ENCODE measurements around the gene GLIPR1. TPM values are rescaled to one million over a fixed set of nuclear protein-coding genes. Genes with fewer than 3 reads are reported as not detected.
A peak's percentile ranks its signal among the peaks of the same experiment; 100 is the strongest.

The GLIPR1 gene
- total RNA-seq = 100 to 1,000 TPM in 1 of 5 experiments, 10 to 100 TPM in 4; 28.2 to 132 (median 48.7) TPM
- polyA plus RNA-seq = 10 to 100 TPM; 49.1 to 56.0 TPM
- 65.6 reads per million, percentile 77 among the genes with 10 or more reads in this experiment for total RNA-seq

GRCh38 chr12:75480469-75480949 is at the start of gene GLIPR1:
GLIPR1 (plus strand) TSS chr12:75480755; CDS start chr12:75480881, 126 bp downstream.
- peaks cover 49 to 54% of the 10 kb centered on the region in 2 donors for H3K4me1 ChIP-seq (ENCODE audit: control insufficient read depth in 2 of 2, insufficient read depth in 2 of 2, low read length in 2 of 2)
- peaks cover 0 to 13% (median 5%) of the 10 kb centered on the region in 5 donors for H3K36me3 Mint-ChIP-seq
- no peaks in the 10 kb centered on the region for H3K27me3 Mint-ChIP-seq
- peak within 1 kb of the TSS; percentile 92 to 100 (median 97) for H3K27ac Mint-ChIP-seq
- H3K9me3 ChIP-seq (ENCODE audit: control insufficient read depth in 2 of 3, low read length in 3 of 3) = no peaks in the 10 kb centered on the region
- peak; percentile 86 for ATAC-seq
- ChIA-PET CTCF (interaction anchor here (1.0 to 2.2 kb wide), 3 partner anchors 24 to 146 kb away, joined by 6 to 7 read pairs (median 6); partner anchors contain the start of genes GLIPR1L1 and GLIPR1L2), POLR2A (interaction anchor here (0.9 to 2.3 kb wide), 11 partner anchors 11 to 1144 kb away, joined by 3 to 31 read pairs (median 4); partner anchors contain the start of genes CAPS2, GLIPR1L2, KRR1 and NAP1L1)
- intact Hi-C loops (cut with micrococcal nuclease) = loop anchor here (1.0 to 10.0 kb wide), 11 partner anchors 31 to 1284 kb away; partner anchors contain the start of genes GLIPR1L1 (in 2 of the 2), GLIPR1L2 (in 2 of the 2), KRR1 (in 2 of the 2) and NAP1L1 (in 2 of the 2)
- peak within 1 kb of the TSS; percentile 86 to 99 (median 97) for H3K4me3 Mint-ChIP-seq
- H3K4me1 Mint-ChIP-seq = peaks cover 50 to 85% (median 75%) of the 10 kb centered on the region in 7 donors
- H3K9me3 Mint-ChIP-seq = no peaks in the 10 kb centered on the region
- no peaks in the 10 kb centered on the region for H3K27me3 ChIP-seq (ENCODE audit: control insufficient read depth in 2 of 2, insufficient read depth in 2 of 2, low read length in 2 of 2)
- peak; percentile 54 to 83 (median 76) for DNase-seq
- peak within 1 kb of the TSS; percentile 73 for H3K27ac ChIP-seq (ENCODE audit: low read depth, low read length)
- H3K4me3 ChIP-seq (ENCODE audit: low read length) = peak within 1 kb of the TSS; percentile 82
- H3K36me3 ChIP-seq (ENCODE audit: control insufficient read depth in 2 of 3, insufficient read depth in 3 of 3, low read length in 3 of 3) = no peaks in the 10 kb centered on the region

DNA sequence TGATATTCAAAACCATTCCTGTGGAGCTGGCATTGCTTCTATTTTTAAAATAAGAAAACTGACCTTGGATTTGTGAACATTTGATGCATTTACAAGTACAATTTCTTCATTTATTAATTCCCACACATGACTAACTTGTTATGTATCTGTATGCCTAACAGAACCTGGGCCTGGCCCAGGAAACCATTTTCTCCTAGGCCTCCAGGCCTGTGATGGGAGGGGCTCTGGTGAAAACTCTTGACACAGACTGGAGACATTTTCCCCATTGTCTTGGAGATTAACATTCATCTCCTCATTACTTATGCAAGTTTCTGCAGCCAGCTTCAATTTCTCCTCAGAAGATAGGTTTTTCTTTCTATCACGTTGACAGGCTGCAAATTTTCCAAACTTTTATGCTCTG is 47.6 kb upstream of the GLIPR1 start:
- Mint-ChIP-seq H3K4me3 (no peak overlapping the region), H3K4me1 (peaks cover 0 to 4% (median 0%) of the 10 kb centered on the region in 7 donors), H3K27me3 (peaks cover 0 to 4% (median 0%) of the 10 kb centered on the region in 5 donors), H3K36me3 (peaks cover 0 to 21% (median 4%) of the 10 kb centered on the region in 5 donors), H3K9me3 (peaks cover 1 to 56% (median 16%) of the 10 kb centered on the region in 11 donors), H3K27ac (no peak overlapping the region)
- peaks cover 0 to 13% (median 0%) of the 10 kb centered on the region in 3 experiments for H3K9me3 ChIP-seq (ENCODE audit: control insufficient read depth in 2 of 3, low read length in 3 of 3)
- POLR2A ChIA-PET = no interaction called here
- H3K27me3 ChIP-seq (ENCODE audit: control insufficient read depth in 2 of 2, insufficient read depth in 2 of 2, low read length in 2 of 2) = no peaks in the 10 kb centered on the region
- CTCF ChIA-PET = no interaction called here
- ATAC-seq = no peak
- no peak overlapping the region for H3K4me3 ChIP-seq (ENCODE audit: low read length)
- intact Hi-C loops (cut with micrococcal nuclease) = no loop called here
- no peak overlapping the region for H3K27ac ChIP-seq (ENCODE audit: low read depth, low read length)
- H3K36me3 ChIP-seq (ENCODE audit: control insufficient read depth in 2 of 3, insufficient read depth in 3 of 3, low read length in 3 of 3) = no peaks in the 10 kb centered on the region
- no peak for DNase-seq
- peaks cover 0 to 2% of the 10 kb centered on the region in 2 donors for H3K4me1 ChIP-seq (ENCODE audit: control insufficient read depth in 2 of 2, insufficient read depth in 2 of 2, low read length in 2 of 2)

DNA sequence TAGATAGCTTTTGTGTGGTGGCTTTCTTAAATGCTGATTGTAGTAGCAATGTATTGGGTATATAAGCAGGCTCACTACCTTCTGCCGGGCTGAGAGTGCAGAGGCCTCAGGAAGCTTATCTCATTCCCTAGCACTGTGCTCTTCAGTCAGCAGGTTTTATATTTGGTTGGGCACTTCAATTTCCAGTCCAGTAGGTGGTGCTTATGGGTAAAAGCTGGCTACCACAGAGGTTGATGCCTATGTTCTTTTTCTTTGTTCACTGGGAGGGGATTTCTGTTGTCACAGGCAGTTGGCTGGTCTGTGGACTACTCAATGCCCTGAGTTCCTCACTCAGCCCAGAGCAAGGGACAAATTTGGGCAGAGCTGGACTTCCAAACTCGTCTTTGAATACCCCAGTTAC is 43.0 kb upstream of the GLIPR1 start:
- Histone ChIP-seq H3K27me3 (ENCODE audit: control insufficient read depth in 2 of 2, insufficient read depth in 2 of 2, low read length in 2 of 2) (no peaks in the 10 kb centered on the region), H3K36me3 (ENCODE audit: control insufficient read depth in 2 of 3, insufficient read depth in 3 of 3, low read length in 3 of 3) (no peaks in the 10 kb centered on the region), H3K4me1 (ENCODE audit: control insufficient read depth in 2 of 2, insufficient read depth in 2 of 2, low read length in 2 of 2) (peaks cover 0 to 6% of the 10 kb centered on the region in 2 donors), H3K9me3 (ENCODE audit: control insufficient read depth in 2 of 3, low read length in 3 of 3) (peaks cover 0 to 3% (median 0%) of the 10 kb centered on the region in 3 experiments), H3K4me3 (ENCODE audit: low read length) (no peak overlapping the region), H3K27ac (ENCODE audit: low read depth, low read length) (no peak overlapping the region)
- peaks cover 0 to 9% (median 6%) of the 10 kb centered on the region in 5 donors for H3K36me3 Mint-ChIP-seq
- peaks cover 0 to 46% (median 10%) of the 10 kb centered on the region in 11 donors for H3K9me3 Mint-ChIP-seq
- intact Hi-C loops (cut with micrococcal nuclease) = loop anchor here (1.0 to 2.0 kb wide), 5 partner anchors 43 to 103 kb away; partner anchors contain the start of genes GLIPR1 (in 2 of the 2) and GLIPR1L1 (in 1 of the 2)
- DNase-seq (peak in 3 of 9 donors; percentile 9 to 39 (median 11)), ATAC-seq (peak; percentile 89)
- H3K27me3 Mint-ChIP-seq = peaks cover 5 to 18% (median 12%) of the 10 kb centered on the region in 5 donors
- POLR2A ChIA-PET = no interaction called here
- CTCF ChIA-PET = interaction anchor here (0.7 to 1.4 kb wide), 6 partner anchors 49 to 146 kb away, joined by 3 to 8 read pairs (median 4); no protein-coding TSS in a partner anchor
- peak overlapping the region in 1 of 9 donors; percentile 6 for H3K27ac Mint-ChIP-seq
- H3K4me3 Mint-ChIP-seq = no peak overlapping the region
- H3K4me1 Mint-ChIP-seq = peaks cover 0 to 14% (median 0%) of the 10 kb centered on the region in 7 donors

DNA sequence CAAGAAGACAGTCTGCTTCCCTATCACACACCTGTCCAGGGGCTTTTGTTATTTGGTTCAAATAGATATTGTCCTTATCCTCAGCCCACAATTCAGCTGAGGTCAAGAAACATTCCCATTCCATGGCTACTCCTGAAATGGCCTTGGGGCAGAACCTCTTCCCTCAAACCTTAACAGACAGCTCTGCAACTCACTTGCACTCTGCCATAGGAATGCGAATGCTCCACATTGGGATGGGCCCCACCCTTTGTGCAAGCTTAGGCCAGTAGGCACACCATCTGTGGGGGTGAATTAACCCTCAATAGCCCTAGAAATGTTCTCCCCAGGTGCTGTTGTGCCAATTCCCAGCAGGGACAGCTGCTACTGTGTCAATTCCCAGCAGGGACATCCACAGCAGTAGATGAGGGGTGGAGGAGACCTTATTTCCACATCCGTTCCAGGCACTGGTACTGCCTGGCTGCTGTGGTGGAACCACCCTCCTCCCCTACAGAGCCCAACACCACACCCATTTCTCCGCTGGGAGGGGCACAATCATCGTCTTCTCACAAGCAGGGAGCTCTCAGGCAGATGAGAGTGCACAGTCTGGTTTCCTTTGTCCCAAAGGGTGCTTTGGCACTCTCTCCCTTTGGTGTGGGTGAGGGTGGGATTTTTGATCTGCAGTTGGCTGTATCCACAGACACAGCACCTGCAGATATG is 42.3 kb upstream of the GLIPR1 start:
- ATAC-seq (peak; percentile 60), DNase-seq (peak in 1 of 9 donors; percentile 14)
- intact Hi-C loops (cut with micrococcal nuclease) = no loop called here
- peaks cover 0 to 46% (median 10%) of the 10 kb centered on the region in 11 donors for H3K9me3 Mint-ChIP-seq
- H3K9me3 ChIP-seq (ENCODE audit: control insufficient read depth in 2 of 3, low read length in 3 of 3) = peaks cover 0 to 3% (median 0%) of the 10 kb centered on the region in 3 experiments
- H3K4me1 ChIP-seq (ENCODE audit: control insufficient read depth in 2 of 2, insufficient read depth in 2 of 2, low read length in 2 of 2) = peaks cover 0 to 6% of the 10 kb centered on the region in 2 donors
- H3K27me3 Mint-ChIP-seq = peaks cover 5 to 19% (median 12%) of the 10 kb centered on the region in 5 donors
- H3K4me3 Mint-ChIP-seq = peak overlapping the region in 1 of 10 donors; percentile 19
- ChIA-PET POLR2A (no interaction called here), CTCF (interaction anchor here (0.7 to 1.4 kb wide), 4 partner anchors 47 to 67 kb away, joined by 3 to 8 read pairs (median 4); no protein-coding TSS in a partner anchor)
- H3K27ac Mint-ChIP-seq = no peak overlapping the region
- H3K36me3 ChIP-seq (ENCODE audit: control insufficient read depth in 2 of 3, insufficient read depth in 3 of 3, low read length in 3 of 3) = no peaks in the 10 kb centered on the region
- no peaks in the 10 kb centered on the region for H3K27me3 ChIP-seq (ENCODE audit: control insufficient read depth in 2 of 2, insufficient read depth in 2 of 2, low read length in 2 of 2)
- no peak overlapping the region for H3K4me3 ChIP-seq (ENCODE audit: low read length)
- H3K4me1 Mint-ChIP-seq = peaks cover 0 to 14% (median 0%) of the 10 kb centered on the region in 7 donors
- no peak overlapping the region for H3K27ac ChIP-seq (ENCODE audit: low read depth, low read length)
- peaks cover 0 to 9% (median 6%) of the 10 kb centered on the region in 5 donors for H3K36me3 Mint-ChIP-seq

DNA sequence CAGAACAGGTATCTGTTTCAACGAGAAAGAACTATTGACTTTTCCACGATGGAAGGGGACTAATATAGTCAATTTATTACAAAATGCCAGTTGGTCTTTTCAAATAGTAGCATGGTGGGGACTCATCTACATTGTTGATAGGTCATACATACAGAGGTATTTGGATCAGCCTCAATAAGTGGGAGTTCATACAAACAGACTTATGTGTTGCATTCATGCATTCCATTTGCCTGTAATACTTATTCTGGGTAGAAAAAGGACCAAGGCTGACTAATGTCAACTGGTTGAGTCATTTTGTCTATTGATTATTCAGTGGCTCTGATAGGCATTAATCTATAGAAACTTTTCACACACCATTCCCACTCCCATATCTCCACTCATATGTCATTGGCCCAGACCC is 41.5 kb upstream of the GLIPR1 start:
- Histone ChIP-seq H3K27me3 (ENCODE audit: control insufficient read depth in 2 of 2, insufficient read depth in 2 of 2, low read length in 2 of 2) (no peaks in the 10 kb centered on the region), H3K9me3 (ENCODE audit: control insufficient read depth in 2 of 3, low read length in 3 of 3) (peaks cover 0 to 3% (median 0%) of the 10 kb centered on the region in 3 experiments), H3K4me1 (ENCODE audit: control insufficient read depth in 2 of 2, insufficient read depth in 2 of 2, low read length in 2 of 2) (peaks cover 0 to 6% of the 10 kb centered on the region in 2 donors), H3K27ac (ENCODE audit: low read depth, low read length) (no peak overlapping the region), H3K4me3 (ENCODE audit: low read length) (no peak overlapping the region), H3K36me3 (ENCODE audit: control insufficient read depth in 2 of 3, insufficient read depth in 3 of 3, low read length in 3 of 3) (no peaks in the 10 kb centered on the region)
- Mint-ChIP-seq H3K27me3 (peaks cover 7 to 23% (median 12%) of the 10 kb centered on the region in 5 donors), H3K9me3 (peaks cover 0 to 46% (median 10%) of the 10 kb centered on the region in 11 donors), H3K4me1 (peaks cover 0 to 14% (median 0%) of the 10 kb centered on the region in 7 donors), H3K4me3 (no peak overlapping the region), H3K36me3 (peaks cover 0 to 9% (median 6%) of the 10 kb centered on the region in 5 donors), H3K27ac (no peak overlapping the region)
- ChIA-PET POLR2A (no interaction called here), CTCF (interaction anchor here (1.4 kb wide), 1 partner anchor 49 kb away, joined by 8 read pairs; no protein-coding TSS in a partner anchor)
- intact Hi-C loops (cut with micrococcal nuclease) = no loop called here
- no peak for ATAC-seq
- DNase-seq = no peak

- Histone ChIP-seq H3K27ac (ENCODE audit: low read depth, low read length) (no peak overlapping the region), H3K4me3 (ENCODE audit: low read length) (no peak overlapping the region), H3K9me3 (ENCODE audit: control insufficient read depth in 2 of 3, low read length in 3 of 3) (peaks cover 0 to 3% (median 0%) of the 10 kb centered on the region in 3 experiments), H3K27me3 (ENCODE audit: control insufficient read depth in 2 of 2, insufficient read depth in 2 of 2, low read length in 2 of 2) (no peaks in the 10 kb centered on the region), H3K4me1 (ENCODE audit: control insufficient read depth in 2 of 2, insufficient read depth in 2 of 2, low read length in 2 of 2) (peaks cover 0 to 6% of the 10 kb centered on the region in 2 donors), H3K36me3 (ENCODE audit: control insufficient read depth in 2 of 3, insufficient read depth in 3 of 3, low read length in 3 of 3) (no peaks in the 10 kb centered on the region)
- ATAC-seq (no peak), DNase-seq (no peak)
- H3K36me3 Mint-ChIP-seq = peaks cover 0 to 7% (median 6%) of the 10 kb centered on the region in 5 donors
- no peak overlapping the region for H3K27ac Mint-ChIP-seq
- ChIA-PET POLR2A (no interaction called here), CTCF (interaction anchor here (0.7 kb wide), 1 partner anchor 105 kb away, joined by 3 read pairs; the partner anchor contains the start of gene GLIPR1L1)
- peaks cover 0 to 14% (median 0%) of the 10 kb centered on the region in 7 donors for H3K4me1 Mint-ChIP-seq
- peaks cover 7 to 23% (median 12%) of the 10 kb centered on the region in 5 donors for H3K27me3 Mint-ChIP-seq
- H3K9me3 Mint-ChIP-seq = peaks cover 0 to 39% (median 10%) of the 10 kb centered on the region in 11 donors
- intact Hi-C loops (cut with micrococcal nuclease) = no loop called here
- no peak overlapping the region for H3K4me3 Mint-ChIP-seq
These were observed 40.6 kb upstream of the GLIPR1 start for GRCh38 chr12:75439930-75440329.
